Mammary epithelial cell (primary cell): ENCODE data around the gene LURAP1L.

Experiments used
- CTCF ChIP-seq, 2 donors: IDR thresholded peaks in 1 of 2; conservative IDR thresholded peaks in 1 of 2; 2 replicates each; pipeline ENCODE4 v1.5.1; 2011 to 2012; ENCODE audit warnings: inconsistent platforms in 2 of 2, low read length in 2 of 2, mild to moderate bottlenecking in 2 of 2, control low read depth in 1 of 2, low read depth in 1 of 2; ENCODE audit not compliant: insufficient read depth in 1 of 2; ENCODE audit errors: extremely low read depth in 1 of 2
- EZH2 ChIP-seq: IDR thresholded peaks from 2 replicates; pipeline ENCODE4 v1.6.1; 2012; ENCODE audit warnings: low read length, inconsistent platforms, borderline replicate concordance

- TF ChIP-seq CTCF (conservative IDR thresholded peaks at IDR 0.05 in 1 of 2, IDR thresholded peaks at IDR 0.05 in 1 of 2; ENCODE audit: extremely low read depth in 1 of 2, insufficient read depth in 1 of 2, low read depth in 1 of 2, low read length in 2 of 2): no peak
- TF ChIP-seq EZH2: no peak
Observed at GRCh38 chr9:12778389-12778788, 3.6 kb downstream of the LURAP1L start.
